Uterus (tissue), 2 donors: ENCODE results near the gene PLA2G4B.

ENCODE experiments used
- CTCF ChIP-seq, 4 experiments: fragments of 200-600 bp in 2 of 4; fragments of 450-650 bp in 2 of 4; sonication (generic) in 2 of 4; IDR thresholded peaks; one replicate each; pipeline ENCODE4 v1.5.1; 2016 to 2019; ENCODE audit warnings: antibody characterized with exemption in 4 of 4, mild to moderate bottlenecking in 2 of 4, moderate library complexity in 1 of 4
- POLR2A ChIP-seq, 2 donors: fragments of 450-650 bp; IDR thresholded peaks; one replicate each; pipeline ENCODE4 v1.6.1; 2016; ENCODE audit warnings: antibody characterized with exemption in 2 of 2, mild to moderate bottlenecking in 1 of 2, moderate library complexity in 1 of 2

DNA sequence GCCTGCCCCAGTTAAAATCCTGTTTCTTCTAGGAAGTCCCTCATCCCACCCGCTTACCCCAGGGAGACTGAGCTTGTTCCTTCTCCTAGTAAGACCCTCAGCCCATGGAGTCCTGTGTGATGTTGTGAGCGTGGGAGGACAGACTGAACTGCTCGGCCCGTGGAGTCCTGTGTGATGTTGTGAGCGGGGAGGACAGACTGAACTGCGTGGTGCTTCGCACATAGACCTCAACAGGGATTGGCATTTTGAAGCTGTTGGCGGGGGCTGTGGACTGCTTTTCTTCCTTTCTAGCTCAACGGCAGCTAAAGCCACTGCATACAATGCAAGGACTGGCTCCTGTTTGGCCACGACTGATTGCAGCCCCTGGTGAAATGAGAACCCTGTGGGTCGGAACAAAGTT lies 56.8 kb downstream of the PLA2G4B start:
- no peak for TF ChIP-seq POLR2A (IDR thresholded peaks at IDR 0.05)
- TF ChIP-seq CTCF (IDR thresholded peaks at IDR 0.05) = no peak
